Activated T-cell treated with anti-CD3 and anti-CD28 coated beads, Interleukin-2, amount 50 U/mL, for 24 hours (primary cell): ENCODE data around the gene TSEN34.
"Not testable (repeated sequence)": the region's sequence is repeated elsewhere in the genome, so short reads cannot be mapped to it uniquely, and the experiment has no call there.

ENCODE experiments used
- DNase-seq: peaks from one replicate; pipeline ENCODE4 v3.0.0-alpha.2; 2020
- H3K27ac Mint-ChIP-seq: 2 replicates; pipeline ENCODE4 v1.8.0; 2020; ENCODE audit warnings: mild to moderate bottlenecking, mixed read lengths
- H3K27me3 Mint-ChIP-seq: 2 replicates; pipeline ENCODE4 v1.8.0; 2020; ENCODE audit warnings: mixed read lengths
- H3K36me3 Mint-ChIP-seq: 2 replicates; pipeline ENCODE4 v1.8.0; 2020; ENCODE audit warnings: low read depth, mixed read lengths
- H3K4me1 Mint-ChIP-seq: 2 replicates; pipeline ENCODE4 v1.8.0; 2020; ENCODE audit warnings: low read depth, mixed read lengths
- H3K4me3 Mint-ChIP-seq: 2 replicates; pipeline ENCODE4 v1.8.0; 2020; ENCODE audit warnings: mild to moderate bottlenecking, moderate library complexity, mixed read lengths
- H3K9me3 Mint-ChIP-seq: 2 replicates; pipeline ENCODE4 v1.8.0; 2020; ENCODE audit warnings: mixed read lengths

TSEN34 gene

DNA sequence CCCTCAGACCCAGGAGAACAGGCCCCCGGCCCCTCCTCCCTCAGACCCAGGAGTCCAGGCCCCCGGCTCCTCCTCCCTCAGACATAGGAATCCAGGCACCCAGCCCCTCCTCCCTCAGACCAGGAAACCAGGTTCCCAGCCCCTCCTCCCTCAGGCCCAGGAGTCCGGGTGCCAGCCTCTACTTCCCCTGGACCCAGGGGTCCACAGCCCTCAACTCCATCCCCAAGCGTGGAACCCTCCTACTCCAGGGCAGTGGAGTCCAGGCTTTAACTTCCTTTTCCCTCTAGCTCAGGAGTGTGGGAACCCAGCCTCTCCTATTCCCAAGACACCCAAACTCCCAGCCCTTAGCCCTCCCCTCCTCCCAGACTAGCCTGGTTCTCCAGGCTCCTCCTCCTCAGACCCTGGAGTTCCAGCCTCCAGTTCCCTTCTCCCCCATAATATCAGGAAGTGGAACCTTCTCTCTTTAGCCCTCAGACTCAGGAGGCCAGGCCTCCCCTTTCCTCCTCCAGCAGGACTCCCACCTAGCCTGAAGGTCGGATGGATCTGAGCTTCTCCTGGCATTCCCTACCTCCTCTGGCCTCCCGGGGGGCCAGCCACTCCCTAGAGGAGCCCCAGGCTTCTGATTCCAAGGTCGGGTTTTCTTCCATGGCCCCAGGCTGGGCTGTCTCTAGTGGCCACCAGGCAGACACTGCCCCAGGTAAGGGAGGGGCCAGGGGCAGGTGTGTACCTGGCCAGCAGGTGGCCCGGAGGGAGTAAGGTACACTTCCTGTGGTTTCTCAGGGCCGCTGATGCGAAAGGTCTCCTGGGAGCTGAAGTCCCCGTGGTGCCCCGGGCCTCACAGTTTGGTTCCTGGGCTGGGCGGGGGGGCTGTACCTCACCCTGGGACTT lies 18.4 kb upstream of the TSEN34 start, which contains the start of gene TMC4:
TMC4 (minus strand) TSS at position 690 of the 888 bp plus-strand sequence; CDS start at position 647, 43 bp downstream.
- no peaks in the 10 kb centered on the region for H3K27me3 Mint-ChIP-seq
- H3K4me3 Mint-ChIP-seq, result no peak within 1 kb of the TSS
- no peak for DNase-seq
- H3K4me1 Mint-ChIP-seq, result peaks cover 6% of the 10 kb centered on the region
- peaks cover 23% of the 10 kb centered on the region for H3K36me3 Mint-ChIP-seq
- H3K9me3 Mint-ChIP-seq, result no peaks in the 10 kb centered on the region
- H3K27ac Mint-ChIP-seq, result peak within 1 kb of the TSS; percentile 22

DNA sequence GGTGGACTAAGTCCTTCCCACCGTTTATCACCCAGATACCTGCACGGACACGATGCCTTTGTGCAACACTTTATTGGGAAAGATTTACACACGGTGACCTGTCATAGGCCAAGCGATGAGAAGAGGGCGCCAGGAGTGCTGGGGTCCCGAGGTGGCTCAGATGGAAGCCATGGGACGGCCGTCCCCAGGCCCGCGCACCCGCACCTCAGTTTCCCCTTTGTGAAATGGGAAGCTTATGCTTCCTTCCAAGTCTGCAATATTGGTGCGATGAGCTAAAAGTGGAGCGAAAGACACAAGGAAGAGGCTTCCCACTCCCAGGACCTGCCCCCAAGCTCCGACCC lies 17.8 kb upstream of the TSEN34 start:
- Mint-ChIP-seq H3K36me3 (peaks cover 30% of the 10 kb centered on the region), H3K4me3 (no peak overlapping the region), H3K27ac (no peak overlapping the region), H3K27me3 (no peaks in the 10 kb centered on the region), H3K9me3 (no peaks in the 10 kb centered on the region), H3K4me1 (peaks cover 2% of the 10 kb centered on the region)
- no peak for DNase-seq

DNA sequence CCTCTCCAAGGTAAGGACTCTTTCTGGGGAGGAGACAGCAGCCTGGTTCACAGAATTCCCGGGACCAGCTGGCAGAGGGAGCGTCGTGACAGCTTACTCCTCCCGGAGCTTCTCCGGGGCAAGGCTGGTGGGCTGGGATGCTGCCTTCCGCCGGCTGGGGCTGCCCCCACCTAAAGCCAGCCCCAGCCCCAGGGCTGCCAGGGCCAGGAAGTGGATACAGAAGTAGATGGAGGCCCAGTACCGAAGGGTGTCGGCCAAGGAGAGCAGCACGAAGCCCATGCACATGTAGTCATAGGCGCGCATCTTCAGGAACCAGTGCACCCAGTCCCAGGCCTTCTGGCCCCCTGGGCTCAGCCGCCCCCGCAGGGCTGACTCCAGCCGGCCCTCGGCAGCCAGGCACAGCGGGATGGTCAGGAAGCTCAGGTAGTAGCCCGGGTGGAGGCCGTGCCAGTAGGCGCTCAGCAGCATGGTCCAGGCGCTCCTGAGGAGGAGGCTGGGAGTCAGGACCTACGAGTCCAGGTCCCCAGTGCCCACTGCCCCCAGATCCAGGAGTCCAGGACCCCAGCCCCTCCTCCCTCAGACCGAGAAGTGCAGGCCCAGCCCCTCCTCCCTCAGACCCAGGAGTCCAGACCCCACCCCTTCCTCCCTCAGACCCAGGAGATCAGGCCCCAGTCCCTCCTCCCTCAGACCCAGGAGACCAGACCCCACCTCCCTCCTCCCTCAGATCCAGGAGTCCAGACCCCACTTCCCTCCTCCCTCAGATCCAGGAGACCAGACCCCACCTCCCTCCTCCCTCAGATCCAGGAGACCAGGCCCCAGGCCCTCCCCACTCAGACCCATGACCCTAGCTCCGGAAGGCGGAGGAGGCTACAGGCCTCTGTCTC lies 16.9 kb upstream of the TSEN34 start:
- no peaks in the 10 kb centered on the region for H3K27me3 Mint-ChIP-seq
- H3K9me3 Mint-ChIP-seq, result no peaks in the 10 kb centered on the region
- peaks cover 38% of the 10 kb centered on the region for H3K36me3 Mint-ChIP-seq
- no peaks in the 10 kb centered on the region for H3K4me1 Mint-ChIP-seq
- no peak for DNase-seq
- no peak overlapping the region for H3K27ac Mint-ChIP-seq
- H3K4me3 Mint-ChIP-seq, result no peak overlapping the region

DNA sequence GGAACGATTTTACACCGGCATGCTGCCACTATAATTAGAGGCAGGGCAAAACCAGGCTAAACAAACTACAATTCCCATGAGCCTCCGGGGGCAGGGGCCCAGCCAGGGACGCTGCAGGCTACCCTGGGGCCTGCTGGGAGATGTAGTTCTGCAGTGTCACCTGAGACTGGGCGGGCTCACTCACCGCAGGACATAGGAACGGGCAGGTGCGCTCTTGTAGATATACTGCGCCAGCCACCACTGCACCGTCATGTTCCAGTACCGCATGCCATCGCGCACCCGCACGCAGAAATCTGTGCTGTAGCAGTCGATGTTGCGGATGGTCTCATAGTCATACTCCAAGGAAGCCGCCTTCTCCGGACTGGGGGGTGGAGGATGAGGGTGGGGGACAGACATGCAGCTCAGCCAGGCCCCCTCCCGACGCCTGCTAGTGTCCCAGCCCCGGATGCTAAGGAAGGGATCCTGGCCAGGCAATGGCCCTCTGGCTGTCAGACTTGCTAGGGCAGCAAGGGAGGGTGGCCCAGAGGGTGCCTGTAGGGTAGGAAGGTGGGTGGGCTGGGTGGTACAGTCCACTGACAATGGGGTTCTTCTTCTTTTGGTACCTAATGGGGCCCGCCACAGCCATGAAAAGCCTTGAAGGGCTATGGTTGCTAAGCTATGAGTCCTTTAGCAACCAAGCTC lies 12.4 kb upstream of the TSEN34 start:
- peak; percentile 58 for DNase-seq
- Mint-ChIP-seq H3K4me3 (no peak overlapping the region), H3K27me3 (no peaks in the 10 kb centered on the region), H3K36me3 (peaks cover 68% of the 10 kb centered on the region), H3K9me3 (no peaks in the 10 kb centered on the region), H3K27ac (no peak overlapping the region), H3K4me1 (no peaks in the 10 kb centered on the region)

DNA sequence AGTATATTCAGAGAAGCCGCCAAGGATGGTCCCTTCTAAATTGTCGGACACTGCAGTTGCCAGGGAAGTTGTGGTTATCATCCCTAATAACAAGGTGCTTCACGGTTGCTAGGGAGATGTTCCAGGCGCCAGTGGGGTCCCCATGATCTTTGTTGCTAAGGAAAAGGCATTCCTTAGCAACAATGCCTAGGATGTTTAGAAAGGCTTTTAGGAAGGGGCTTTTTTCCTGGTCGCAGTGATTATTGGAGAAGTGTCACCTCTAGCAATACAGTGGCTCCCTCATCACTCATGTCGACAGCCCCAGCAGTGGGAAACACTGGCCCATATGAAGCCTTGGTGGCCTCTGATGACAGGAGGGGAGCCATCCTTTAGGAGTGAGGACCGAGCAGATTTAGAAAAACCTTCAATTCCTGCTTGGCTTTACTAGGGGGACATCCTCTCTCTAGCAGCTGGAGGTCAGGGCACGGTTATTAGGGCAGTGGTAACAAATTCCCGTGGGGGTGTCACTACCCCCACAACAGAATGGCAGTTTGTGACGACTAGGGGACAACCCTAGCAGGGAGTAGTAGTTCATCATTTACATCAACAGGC lies 11.8 kb upstream of the TSEN34 start:
- Mint-ChIP-seq H3K36me3 (peaks cover 74% of the 10 kb centered on the region), H3K4me1 (no peaks in the 10 kb centered on the region), H3K27ac (no peak overlapping the region)

DNA sequence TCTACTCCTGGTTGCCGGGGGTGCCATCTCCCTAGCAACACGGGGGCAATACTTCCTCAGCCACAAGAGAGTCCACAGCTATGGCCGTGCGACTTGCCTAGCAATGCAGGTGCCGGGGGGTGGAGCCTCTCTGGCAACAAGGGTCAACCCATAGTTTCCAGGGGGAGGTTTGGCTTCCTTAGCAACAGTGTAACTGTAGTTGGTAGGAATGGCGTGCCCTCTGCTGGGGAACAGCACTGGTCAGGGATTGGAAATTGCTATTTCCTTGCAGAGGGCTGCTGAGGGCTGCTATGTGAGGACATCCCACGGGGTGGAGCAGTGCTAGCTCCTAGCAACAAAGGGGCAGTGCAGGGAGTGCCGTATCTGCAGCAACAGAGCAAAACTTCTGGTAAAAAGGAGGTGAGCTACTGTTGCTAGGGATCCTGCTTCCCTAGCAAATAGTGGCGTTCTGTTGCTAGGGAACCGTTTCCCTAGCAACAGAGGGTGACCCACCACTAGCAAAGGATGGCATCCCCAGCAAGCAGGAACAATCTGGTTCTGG lies 11.1 kb upstream of the TSEN34 start:
- Mint-ChIP-seq H3K4me3 (no peak overlapping the region), H3K27me3 (no peaks in the 10 kb centered on the region), H3K36me3 (peaks cover 72% of the 10 kb centered on the region), H3K27ac (no peak overlapping the region), H3K4me1 (no peaks in the 10 kb centered on the region), H3K9me3 (no peaks in the 10 kb centered on the region)
- DNase-seq, result no peak

More for the DNA sequence above, 11.8 kb upstream of the TSEN34 start:
- Mint-ChIP-seq H3K9me3 (no peaks in the 10 kb centered on the region), H3K4me3 (no peak overlapping the region), H3K27me3 (no peaks in the 10 kb centered on the region)
- DNase-seq, result no peak

DNA sequence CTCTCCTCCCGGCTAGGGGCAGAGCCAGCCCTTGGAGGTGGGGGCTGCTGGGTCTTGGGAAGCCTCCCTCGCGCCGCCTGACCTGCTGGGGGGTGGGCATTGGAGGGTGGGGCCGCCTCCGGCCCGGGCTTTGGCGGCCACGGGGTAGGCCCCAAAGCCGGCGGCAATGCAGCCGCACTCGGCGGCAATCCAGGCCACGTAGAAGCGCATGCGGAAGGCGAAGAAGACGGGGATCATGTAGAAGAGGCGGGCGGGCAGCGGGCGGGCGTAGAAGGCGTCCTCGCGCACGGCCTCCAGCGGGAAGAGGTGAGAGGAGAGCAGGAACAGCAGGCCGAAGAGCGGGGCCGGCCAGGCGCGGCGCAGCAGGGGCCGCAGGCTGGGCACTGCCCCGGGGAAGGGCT lies 10.4 kb upstream of the TSEN34 start:
- Mint-ChIP-seq H3K27me3 (no peaks in the 10 kb centered on the region), H3K9me3 (no peaks in the 10 kb centered on the region), H3K36me3 (peaks cover 70% of the 10 kb centered on the region), H3K4me3 (no peak overlapping the region), H3K4me1 (peaks cover 3% of the 10 kb centered on the region), H3K27ac (no peak overlapping the region)
- DNase-seq, result no peak

DNA sequence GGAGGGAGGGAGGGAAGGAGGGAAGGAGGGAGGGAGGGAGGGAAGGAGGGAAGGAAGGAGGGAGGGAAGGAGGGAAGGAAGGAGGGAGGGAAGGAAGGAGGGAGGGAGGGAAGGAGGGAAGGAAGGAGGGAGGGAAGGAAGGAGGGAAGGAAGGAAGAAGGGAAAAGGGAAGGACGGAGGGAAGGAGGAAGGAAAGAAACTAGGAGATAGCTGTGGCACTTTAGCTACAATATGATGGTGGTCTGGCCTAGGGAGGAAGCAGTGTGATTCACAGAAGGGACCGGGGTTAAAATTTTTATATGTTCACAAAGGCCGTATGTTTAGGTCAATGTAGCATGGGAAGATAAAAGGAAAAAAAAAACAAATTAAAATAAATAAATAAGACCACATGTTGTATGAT lies 9.2 kb upstream of the TSEN34 start:
- peaks cover 71% of the 10 kb centered on the region for H3K36me3 Mint-ChIP-seq
- H3K9me3 Mint-ChIP-seq, H3K27ac Mint-ChIP-seq, H3K4me3 Mint-ChIP-seq, H3K4me1 Mint-ChIP-seq, H3K27me3 Mint-ChIP-seq, DNase-seq: not testable (repeated sequence)

DNA sequence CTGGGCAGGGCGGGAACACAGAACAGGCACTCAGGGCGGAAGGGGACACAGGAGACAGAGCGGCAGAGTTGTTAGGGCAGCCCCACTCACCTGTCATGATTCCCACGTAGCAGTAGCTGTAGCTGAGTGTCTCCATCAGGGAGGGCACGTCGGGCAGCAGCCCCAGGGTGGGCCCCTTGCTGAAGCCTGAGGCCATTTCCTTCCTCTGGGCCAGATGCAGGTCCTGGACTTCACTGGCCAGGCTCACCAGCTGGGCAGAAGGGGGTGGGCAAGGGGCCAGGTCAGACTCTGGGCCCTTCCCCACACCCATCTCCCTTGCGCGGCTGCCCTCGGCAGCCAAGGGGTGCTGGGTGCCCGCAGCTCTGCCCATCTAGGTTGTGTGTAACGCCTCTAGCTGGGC lies 7.7 kb upstream of the TSEN34 start:
- Mint-ChIP-seq H3K36me3 (peaks cover 73% of the 10 kb centered on the region), H3K4me3 (no peak overlapping the region), H3K9me3 (no peaks in the 10 kb centered on the region), H3K4me1 (peaks cover 25% of the 10 kb centered on the region), H3K27ac (peak overlapping the region; percentile 52), H3K27me3 (no peaks in the 10 kb centered on the region)
- DNase-seq, result no peak

DNA sequence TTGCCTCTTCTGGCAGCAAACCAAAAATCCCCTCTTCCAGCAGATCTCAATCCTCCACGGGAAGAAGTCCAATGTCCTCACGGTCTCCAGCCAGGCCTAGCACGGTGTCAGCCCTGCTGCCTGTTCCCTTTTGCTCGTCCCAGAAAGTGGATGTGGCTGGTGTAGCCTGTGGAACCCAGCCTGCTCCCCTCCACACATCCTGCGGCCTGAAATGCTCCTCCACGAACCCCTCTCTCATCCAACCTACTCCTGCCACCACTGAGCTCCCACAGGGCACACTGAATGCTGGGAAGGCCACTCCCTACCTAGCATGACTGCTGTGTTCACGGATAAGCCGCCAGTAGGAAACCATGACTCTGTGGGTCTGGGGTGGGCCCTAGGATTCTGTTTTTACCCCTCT lies 4.8 kb upstream of the TSEN34 start:
- Mint-ChIP-seq H3K27ac (peak overlapping the region; percentile 95), H3K4me1 (peaks cover 26% of the 10 kb centered on the region), H3K4me3 (no peak overlapping the region)

DNA sequence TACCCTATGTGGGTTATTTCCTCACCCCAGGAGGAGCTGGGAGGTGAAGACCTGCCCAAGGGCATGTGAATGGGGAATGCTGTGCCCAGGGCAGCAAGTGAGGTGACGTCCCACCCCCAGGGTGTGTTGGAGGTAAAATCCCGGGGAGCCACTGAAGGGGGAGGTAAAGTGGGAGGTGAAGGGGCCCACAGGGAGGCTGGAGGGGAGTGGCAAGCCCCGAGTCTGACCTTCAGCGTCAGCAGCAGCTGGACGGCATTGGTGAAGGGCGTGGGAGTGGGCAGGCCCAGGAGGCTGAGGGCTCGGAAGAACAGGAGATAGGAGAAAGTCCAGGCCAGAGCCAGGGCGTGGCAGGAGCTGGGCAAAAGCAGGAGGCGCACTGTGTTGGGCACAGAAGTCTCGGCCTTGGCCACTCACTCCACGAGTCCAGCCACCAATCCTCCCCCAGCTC lies 4.2 kb upstream of the TSEN34 start:
- DNase-seq, result no peak
- H3K36me3 Mint-ChIP-seq, result peaks cover 60% of the 10 kb centered on the region
- H3K4me3 Mint-ChIP-seq, result peak overlapping the region; percentile 84
- peak overlapping the region; percentile 95 for H3K27ac Mint-ChIP-seq
- H3K4me1 Mint-ChIP-seq, result peaks cover 31% of the 10 kb centered on the region
- H3K9me3 Mint-ChIP-seq, result no peaks in the 10 kb centered on the region
- H3K27me3 Mint-ChIP-seq, result no peaks in the 10 kb centered on the region

More for the DNA sequence above, 4.8 kb upstream of the TSEN34 start:
- Mint-ChIP-seq H3K9me3 (no peaks in the 10 kb centered on the region), H3K36me3 (peaks cover 55% of the 10 kb centered on the region), H3K27me3 (no peaks in the 10 kb centered on the region)
- no peak for DNase-seq

DNA sequence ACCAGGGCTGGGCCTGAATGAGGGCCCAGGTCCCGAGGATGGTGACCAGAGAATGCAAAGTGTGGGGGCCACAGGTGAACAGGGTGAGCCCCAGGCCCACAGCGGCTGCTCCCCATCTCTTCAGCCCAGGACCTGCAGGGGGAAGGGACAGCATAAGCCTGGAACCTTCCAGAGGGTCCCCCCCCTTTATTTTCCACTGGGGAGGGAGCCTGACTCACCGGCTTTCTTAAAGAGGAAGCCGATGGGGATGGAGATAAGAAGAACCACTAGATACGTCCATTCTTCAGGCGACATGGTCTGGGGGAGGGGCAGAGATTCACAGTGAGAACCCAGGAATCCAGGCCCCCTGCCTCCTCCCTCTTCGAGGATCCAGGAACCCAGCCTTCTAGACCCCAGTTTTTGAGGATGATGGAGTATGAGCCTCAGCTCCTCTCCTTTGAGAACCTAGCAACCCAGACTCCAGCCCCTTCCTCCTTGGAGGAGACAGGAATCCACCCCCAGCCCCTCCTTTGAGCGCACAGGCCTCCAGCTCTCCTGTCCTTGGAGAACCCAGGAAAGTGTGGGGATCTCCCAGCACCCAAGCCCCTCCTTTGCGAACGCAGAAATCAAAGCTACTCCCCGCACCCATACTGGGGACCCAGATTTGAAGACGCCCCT lies 2.8 kb upstream of the TSEN34 start:
- Mint-ChIP-seq H3K36me3 (peaks cover 65% of the 10 kb centered on the region), H3K27me3 (no peaks in the 10 kb centered on the region), H3K27ac (peak overlapping the region; percentile 95), H3K4me3 (peak overlapping the region; percentile 84), H3K9me3 (no peaks in the 10 kb centered on the region), H3K4me1 (peaks cover 44% of the 10 kb centered on the region)
- DNase-seq, result peak; percentile 68

DNA sequence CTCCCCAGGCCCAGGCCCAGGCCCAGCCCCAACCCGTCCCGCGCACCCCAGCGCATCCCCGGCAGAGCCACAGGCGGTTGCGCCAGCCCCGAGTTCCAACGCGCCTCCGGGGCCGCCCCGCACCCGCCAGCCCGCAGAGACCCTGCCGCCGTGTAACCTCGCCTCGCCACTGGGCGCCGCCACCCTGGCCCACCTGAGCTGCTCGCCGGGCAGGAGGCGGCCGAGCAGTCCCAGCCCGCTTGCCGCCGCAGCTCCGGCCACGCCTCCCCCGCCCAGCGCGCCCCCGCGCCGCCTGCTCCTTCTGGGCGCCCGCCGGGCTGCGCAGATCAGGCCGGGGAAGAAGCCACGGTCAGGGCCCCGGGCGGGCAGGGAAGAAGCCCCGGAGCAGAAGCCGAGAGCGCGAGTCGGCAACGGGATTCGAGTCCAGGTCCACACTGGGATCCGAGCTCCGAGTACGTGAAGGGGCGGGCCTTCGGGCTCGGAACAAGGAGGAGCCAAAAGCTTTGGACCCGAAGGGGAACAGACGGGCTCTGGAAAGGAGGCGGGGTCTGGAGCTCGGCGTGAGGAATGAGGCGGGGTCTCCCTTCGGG lies 1.9 kb upstream of the TSEN34 start, which contains the start of gene MBOAT7:
MBOAT7 (minus strand) TSS at position 436 of the 590 bp plus-strand sequence. CDS start 1,072 bp downstream, outside the sequence.
- H3K27ac Mint-ChIP-seq, result peak within 1 kb of the TSS; percentile 99
- peak within 1 kb of the TSS; percentile 84 for H3K4me3 Mint-ChIP-seq
- no peaks in the 10 kb centered on the region for H3K27me3 Mint-ChIP-seq
- peaks cover 45% of the 10 kb centered on the region for H3K4me1 Mint-ChIP-seq
- DNase-seq, result no peak
- H3K36me3 Mint-ChIP-seq, result peaks cover 64% of the 10 kb centered on the region
- H3K9me3 Mint-ChIP-seq, result no peaks in the 10 kb centered on the region
